ENCODE measurements around the gene SPATA13. TPM values are rescaled to one million over a fixed set of nuclear protein-coding genes. Genes with fewer than 3 reads are reported as not detected.
A peak's percentile ranks its signal among the peaks of the same experiment; 100 is the strongest.

SPATA13 gene
- total RNA-seq, 4 donors from 2014 or later = 10.0 to 24.6 (median 13.4) TPM

DNA sequence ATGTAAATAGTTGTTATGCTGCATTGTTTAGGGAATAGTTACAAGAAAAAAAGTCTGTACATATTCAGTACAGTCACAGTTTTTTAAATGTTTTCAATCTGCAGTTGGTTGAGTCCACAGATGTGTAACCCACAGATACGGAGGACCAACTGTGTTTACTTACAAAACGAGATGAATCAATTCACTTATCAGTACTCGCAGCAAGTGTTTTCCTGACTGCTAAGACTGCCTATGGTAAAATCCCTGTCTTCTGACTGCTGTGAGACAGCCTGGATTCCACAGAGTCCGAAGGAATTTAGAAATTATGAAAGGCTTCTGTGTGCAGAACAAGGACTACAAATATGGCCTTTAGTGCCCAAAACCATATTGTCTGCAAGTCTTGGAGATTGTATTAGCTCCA, 103.1 kb downstream of the SPATA13 start:
- H3K27me3 ChIP-seq = no peaks in the 10 kb centered on the region
- WGBS, 2 donors (ENCODE audit: low coverage in 1 of 2) = 29 to 52% methylated on average over 4 of the region's 4 CpGs
- no peaks in the 10 kb centered on the region for H3K9me3 ChIP-seq
- no peak for TF ChIP-seq POLR2A (IDR thresholded peaks at IDR 0.05)
- TF ChIP-seq, protein P1, sequence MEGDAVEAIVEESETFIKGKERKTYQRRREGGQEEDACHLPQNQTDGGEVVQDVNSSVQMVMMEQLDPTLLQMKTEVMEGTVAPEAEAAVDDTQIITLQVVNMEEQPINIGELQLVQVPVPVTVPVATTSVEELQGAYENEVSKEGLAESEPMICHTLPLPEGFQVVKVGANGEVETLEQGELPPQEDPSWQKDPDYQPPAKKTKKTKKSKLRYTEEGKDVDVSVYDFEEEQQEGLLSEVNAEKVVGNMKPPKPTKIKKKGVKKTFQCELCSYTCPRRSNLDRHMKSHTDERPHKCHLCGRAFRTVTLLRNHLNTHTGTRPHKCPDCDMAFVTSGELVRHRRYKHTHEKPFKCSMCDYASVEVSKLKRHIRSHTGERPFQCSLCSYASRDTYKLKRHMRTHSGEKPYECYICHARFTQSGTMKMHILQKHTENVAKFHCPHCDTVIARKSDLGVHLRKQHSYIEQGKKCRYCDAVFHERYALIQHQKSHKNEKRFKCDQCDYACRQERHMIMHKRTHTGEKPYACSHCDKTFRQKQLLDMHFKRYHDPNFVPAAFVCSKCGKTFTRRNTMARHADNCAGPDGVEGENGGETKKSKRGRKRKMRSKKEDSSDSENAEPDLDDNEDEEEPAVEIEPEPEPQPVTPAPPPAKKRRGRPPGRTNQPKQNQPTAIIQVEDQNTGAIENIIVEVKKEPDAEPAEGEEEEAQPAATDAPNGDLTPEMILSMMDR (IDR thresholded peaks at IDR 0.05) = no peak
- no peak for TF ChIP-seq POLR2AphosphoS5 (IDR thresholded peaks at IDR 0.05)
- TF ChIP-seq EP300 (IDR thresholded peaks at IDR 0.05) = no peak
- no peak for ATAC-seq
- H3K4me1 ChIP-seq = peaks cover 0 to 23% (median 0%) of the 10 kb centered on the region in 3 donors
- peak overlapping the region in 1 of 4 donors; percentile 25 for H3K27ac ChIP-seq
- no peaks in the 10 kb centered on the region for H3K36me3 ChIP-seq
- H3K4me3 ChIP-seq = no peak overlapping the region

- ATAC-seq = no peak
- H3K27ac ChIP-seq = peak overlapping the region in 2 of 4 donors; percentile 7 to 31
- no peaks in the 10 kb centered on the region for H3K36me3 ChIP-seq
- TF ChIP-seq POLR2AphosphoS5 (IDR thresholded peaks at IDR 0.05) (no peak), POLR2A (IDR thresholded peaks at IDR 0.05) (no peak), EP300 (IDR thresholded peaks at IDR 0.05) (no peak)
- TF ChIP-seq, protein P1 (IDR thresholded peaks at IDR 0.05) = no peak
- H3K4me3 ChIP-seq = no peak overlapping the region
- H3K9me3 ChIP-seq = no peaks in the 10 kb centered on the region
- 87 to 92% methylated on average over 4 of the region's 8 CpGs for WGBS, 2 donors (ENCODE audit: low coverage in 1 of 2)
- peaks cover 0 to 24% (median 0%) of the 10 kb centered on the region in 3 donors for H3K4me1 ChIP-seq
- no peaks in the 10 kb centered on the region for H3K27me3 ChIP-seq
Observed at GRCh38 chr13:24264976-24265375, 104.5 kb downstream of the SPATA13 start.

DNA sequence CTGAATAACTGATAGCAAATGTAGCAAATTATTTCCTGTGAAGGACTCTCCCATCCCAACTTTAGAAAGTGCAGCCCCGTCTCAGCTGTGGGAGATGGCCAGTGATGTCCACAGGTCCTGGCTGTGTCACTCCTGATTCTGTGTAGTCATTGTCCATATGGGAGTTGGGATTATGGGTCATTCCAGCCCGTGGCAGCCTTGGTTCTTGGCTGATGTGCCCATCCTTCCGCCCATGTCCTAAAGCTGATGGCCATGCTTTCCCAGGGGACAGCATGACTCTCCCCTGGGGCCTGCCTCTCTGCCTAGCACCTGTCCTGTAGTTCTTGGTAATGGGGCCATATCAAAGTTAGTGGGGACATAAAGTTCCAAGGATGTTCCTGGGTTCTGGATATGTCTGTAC, 104.9 kb downstream of the SPATA13 start:
- Histone ChIP-seq H3K4me3 (no peak overlapping the region), H3K27ac (peak overlapping the region in 1 of 4 donors; percentile 31)
- WGBS, 2 donors (ENCODE audit: low coverage in 1 of 2) = no CpG with 5 or more reads among the region's 3 CpGs

DNA sequence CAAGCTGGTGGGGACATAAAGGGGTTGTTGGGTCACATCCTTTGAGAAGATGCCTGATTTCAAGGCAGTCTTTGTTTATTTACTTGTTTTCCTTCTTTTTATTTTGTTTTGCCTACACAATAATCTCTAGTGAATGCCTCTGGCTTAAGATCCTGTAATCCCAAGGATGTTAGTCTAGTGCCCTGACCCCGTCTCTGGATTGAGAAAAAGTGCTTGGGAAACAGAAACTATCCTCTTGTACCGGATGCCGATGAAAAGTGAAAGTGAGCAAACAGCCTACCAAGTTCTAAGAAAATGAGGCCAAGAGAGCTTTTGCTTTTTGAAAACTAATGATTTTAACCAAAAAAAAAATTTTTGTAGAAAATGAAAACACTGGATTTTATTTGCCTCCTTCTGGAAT, 106.8 kb downstream of the SPATA13 start:
- 27 to 100% methylated on average over 1 to 3 of the region's 3 CpGs for WGBS, 2 donors (ENCODE audit: low coverage in 1 of 2)
- Histone ChIP-seq H3K4me3 (peak overlapping the region in 1 of 2 donors; percentile 21), H3K9me3 (no peaks in the 10 kb centered on the region), H3K27ac (peak overlapping the region in 3 of 4 donors; percentile 41 to 64 (median 62)), H3K36me3 (no peaks in the 10 kb centered on the region), H3K4me1 (peaks cover 0 to 47% (median 14%) of the 10 kb centered on the region in 3 donors), H3K27me3 (no peaks in the 10 kb centered on the region)
- TF ChIP-seq, protein P1 (IDR thresholded peaks at IDR 0.05) = no peak
- TF ChIP-seq EP300 (IDR thresholded peaks at IDR 0.05) (no peak), POLR2AphosphoS5 (IDR thresholded peaks at IDR 0.05) (no peak), POLR2A (IDR thresholded peaks at IDR 0.05) (no peak)
- no peak for ATAC-seq

More for the DNA sequence above, 104.9 kb downstream of the SPATA13 start:
- no peaks in the 10 kb centered on the region for H3K27me3 ChIP-seq
- no peak for ATAC-seq
- TF ChIP-seq, protein P1 (IDR thresholded peaks at IDR 0.05) = no peak
- TF ChIP-seq POLR2A (IDR thresholded peaks at IDR 0.05) = no peak
- TF ChIP-seq POLR2AphosphoS5 (IDR thresholded peaks at IDR 0.05) = no peak
- no peak for TF ChIP-seq EP300 (IDR thresholded peaks at IDR 0.05)
- H3K4me1 ChIP-seq = peaks cover 0 to 28% (median 0%) of the 10 kb centered on the region in 3 donors
- H3K36me3 ChIP-seq = no peaks in the 10 kb centered on the region
- no peaks in the 10 kb centered on the region for H3K9me3 ChIP-seq

DNA sequence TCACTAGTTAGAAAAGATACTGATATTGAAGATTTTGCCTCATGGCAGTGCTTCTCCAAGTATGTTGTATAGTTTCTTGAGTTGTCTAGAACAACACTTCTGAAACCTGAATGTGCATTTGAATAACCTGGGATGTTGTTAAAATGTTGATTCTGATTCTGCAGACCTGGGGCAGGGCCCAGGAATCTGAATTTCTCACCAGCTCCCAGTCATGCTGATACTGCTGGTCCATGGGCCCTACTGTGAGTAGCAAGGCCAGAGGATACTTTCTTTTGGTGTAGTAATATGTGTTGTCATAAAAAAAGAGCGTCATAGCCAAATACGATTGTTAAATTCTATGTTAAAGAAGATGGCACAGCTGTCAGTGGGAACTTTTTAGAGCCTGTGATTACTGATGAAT, 107.3 kb downstream of the SPATA13 start:
- Histone ChIP-seq H3K27me3 (no peaks in the 10 kb centered on the region), H3K9me3 (no peaks in the 10 kb centered on the region), H3K4me3 (peak overlapping the region in 1 of 2 donors; percentile 21), H3K36me3 (no peaks in the 10 kb centered on the region), H3K4me1 (peaks cover 0 to 52% (median 19%) of the 10 kb centered on the region in 3 donors), H3K27ac (peak overlapping the region in 3 of 4 donors; percentile 41 to 64 (median 62))
- no peak for ATAC-seq
- 82 to 100% methylated on average over 1 to 2 of the region's 2 CpGs for WGBS, 2 donors (ENCODE audit: low coverage in 1 of 2)
- TF ChIP-seq POLR2A (IDR thresholded peaks at IDR 0.05) = no peak
- TF ChIP-seq, protein P1 (IDR thresholded peaks at IDR 0.05) = no peak
- TF ChIP-seq EP300 (IDR thresholded peaks at IDR 0.05) = no peak
- no peak for TF ChIP-seq POLR2AphosphoS5 (IDR thresholded peaks at IDR 0.05)
